IPS DF 19.7 (cell line): ENCODE measurements around the gene CPN1.

Experiments used
- DNase-seq: peaks from one replicate; pipeline ENCODE4 v3.0.0-alpha.2; 2013; ENCODE audit warnings: low read depth, low spot score

CPN1 gene

GRCh38 chr10:99996671-99997648 is 84.7 kb downstream of the CPN1 start:
- no peak for DNase-seq

- DNase-seq = no peak
Observed at GRCh38 chr10:99995713-99996112, 86.0 kb downstream of the CPN1 start.

- no peak for DNase-seq
Observed at GRCh38 chr10:99995269-99995668, 86.4 kb downstream of the CPN1 start.

- no peak for DNase-seq
Observed at GRCh38 chr10:99994801-99995200, 86.9 kb downstream of the CPN1 start.

GRCh38 chr10:99993701-99994689 is 87.7 kb downstream of the CPN1 start:
- DNase-seq = no peak
